ENCODE data around the gene CPNE2. TPM values are rescaled to one million over a fixed set of nuclear protein-coding genes. Genes with fewer than 3 reads are reported as not detected.

The CPNE2 gene
- total RNA-seq, 1 experiment from 2014 or later, result 14.5 TPM

GRCh38 chr16:57194512-57194911, 102.1 kb downstream of the CPNE2 start:
- H3K36me3 Mint-ChIP-seq (ENCODE audit: insufficient read depth, unreplicated experiment), result peaks cover 12% of the 10 kb centered on the region
- CTCF ChIA-PET, result interaction anchor here (1.3 kb wide), 1 partner anchor 9 kb away, joined by 6 read pairs; the partner anchor contains the start of genes PSME3IP1 and RSPRY1
- H3K27ac Mint-ChIP-seq (ENCODE audit: unreplicated experiment), result peak overlapping the region; percentile 16
- H3K4me1 Mint-ChIP-seq (ENCODE audit: low read depth, unreplicated experiment), result peaks cover 47% of the 10 kb centered on the region
- no peaks in the 10 kb centered on the region for H3K27me3 Mint-ChIP-seq (ENCODE audit: unreplicated experiment)
- TF ChIP-seq, protein P1, sequence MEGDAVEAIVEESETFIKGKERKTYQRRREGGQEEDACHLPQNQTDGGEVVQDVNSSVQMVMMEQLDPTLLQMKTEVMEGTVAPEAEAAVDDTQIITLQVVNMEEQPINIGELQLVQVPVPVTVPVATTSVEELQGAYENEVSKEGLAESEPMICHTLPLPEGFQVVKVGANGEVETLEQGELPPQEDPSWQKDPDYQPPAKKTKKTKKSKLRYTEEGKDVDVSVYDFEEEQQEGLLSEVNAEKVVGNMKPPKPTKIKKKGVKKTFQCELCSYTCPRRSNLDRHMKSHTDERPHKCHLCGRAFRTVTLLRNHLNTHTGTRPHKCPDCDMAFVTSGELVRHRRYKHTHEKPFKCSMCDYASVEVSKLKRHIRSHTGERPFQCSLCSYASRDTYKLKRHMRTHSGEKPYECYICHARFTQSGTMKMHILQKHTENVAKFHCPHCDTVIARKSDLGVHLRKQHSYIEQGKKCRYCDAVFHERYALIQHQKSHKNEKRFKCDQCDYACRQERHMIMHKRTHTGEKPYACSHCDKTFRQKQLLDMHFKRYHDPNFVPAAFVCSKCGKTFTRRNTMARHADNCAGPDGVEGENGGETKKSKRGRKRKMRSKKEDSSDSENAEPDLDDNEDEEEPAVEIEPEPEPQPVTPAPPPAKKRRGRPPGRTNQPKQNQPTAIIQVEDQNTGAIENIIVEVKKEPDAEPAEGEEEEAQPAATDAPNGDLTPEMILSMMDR (IDR thresholded peaks at IDR 0.05; ENCODE audit: unreplicated experiment), result no peak
- BruUV-seq (replicated peaks), result no TSS peak
- peak; percentile 11 for DNase-seq
- intact Hi-C loops (cut with micrococcal nuclease; ENCODE audit: unreplicated experiment), result loop anchor here (5.0 kb wide), 1 partner anchor 48 kb away; no protein-coding TSS in a partner anchor
- no peaks in the 10 kb centered on the region for H3K9me3 Mint-ChIP-seq (ENCODE audit: low read depth, unreplicated experiment)
- H3K4me3 Mint-ChIP-seq (ENCODE audit: low read depth, unreplicated experiment), result no peak overlapping the region

GRCh38 chr16:57196286-57196685, 103.9 kb downstream of the CPNE2 start:
- DNase-seq, result no peak
- CTCF ChIA-PET, result no interaction called here
- TF ChIP-seq, protein P1 (IDR thresholded peaks at IDR 0.05; ENCODE audit: unreplicated experiment), result no peak
- Mint-ChIP-seq H3K9me3 (ENCODE audit: low read depth, unreplicated experiment) (no peaks in the 10 kb centered on the region), H3K36me3 (ENCODE audit: insufficient read depth, unreplicated experiment) (peaks cover 12% of the 10 kb centered on the region), H3K4me3 (ENCODE audit: low read depth, unreplicated experiment) (no peak overlapping the region), H3K4me1 (ENCODE audit: low read depth, unreplicated experiment) (peaks cover 41% of the 10 kb centered on the region), H3K27me3 (ENCODE audit: unreplicated experiment) (no peaks in the 10 kb centered on the region), H3K27ac (ENCODE audit: unreplicated experiment) (no peak overlapping the region)
- BruUV-seq (replicated peaks), result no TSS peak
- intact Hi-C loops (cut with micrococcal nuclease; ENCODE audit: unreplicated experiment), result no loop called here

- BruUV-seq (replicated peaks), result no TSS peak
- peaks cover 12% of the 10 kb centered on the region for H3K36me3 Mint-ChIP-seq (ENCODE audit: insufficient read depth, unreplicated experiment)
- intact Hi-C loops (cut with micrococcal nuclease; ENCODE audit: unreplicated experiment), result no loop called here
Observed at GRCh38 chr16:57196753-57197152, 104.4 kb downstream of the CPNE2 start.

More at GRCh38 chr16:57196753-57197152, 104.4 kb downstream of the CPNE2 start:
- Mint-ChIP-seq H3K4me3 (ENCODE audit: low read depth, unreplicated experiment) (no peak overlapping the region), H3K9me3 (ENCODE audit: low read depth, unreplicated experiment) (no peaks in the 10 kb centered on the region), H3K4me1 (ENCODE audit: low read depth, unreplicated experiment) (peaks cover 39% of the 10 kb centered on the region), H3K27me3 (ENCODE audit: unreplicated experiment) (no peaks in the 10 kb centered on the region), H3K27ac (ENCODE audit: unreplicated experiment) (no peak overlapping the region)
- no peak for DNase-seq
- TF ChIP-seq, protein P1 (IDR thresholded peaks at IDR 0.05; ENCODE audit: unreplicated experiment), result no peak
- CTCF ChIA-PET, result no interaction called here

Other genes with a start within 250 kb of the CPNE2 start
- not detected in 2 replicates for gene SLC12A3, start 227.4 kb upstream of the CPNE2 start, total RNA-seq (2022)
- gene HERPUD1, start 160.4 kb upstream of the CPNE2 start, total RNA-seq (2022), result 111 and 116 TPM in 2 replicates
- not detected in 2 replicates for gene CETP, start 130.6 kb upstream of the CPNE2 start, total RNA-seq (2022)
- 18.0 and 42.3 TPM in 2 replicates for gene NLRC5, start 103.0 kb upstream of the CPNE2 start, total RNA-seq (2022)
- 171 and 177 TPM in 2 replicates for gene PSME3IP1, start 93.5 kb downstream of the CPNE2 start, total RNA-seq (2022)
- 43.6 and 47.4 TPM in 2 replicates for gene RSPRY1, start 93.7 kb downstream of the CPNE2 start, total RNA-seq (2022)
- 32.6 and 33.3 TPM in 2 replicates for gene ARL2BP, start 152.7 kb downstream of the CPNE2 start, total RNA-seq (2022)
- gene PLLP, start 192.1 kb downstream of the CPNE2 start, total RNA-seq (2022), result 38.3 and 40.3 TPM in 2 replicates